GM12801 (cell line): ENCODE measurements around the gene SLC43A3.

Experiments used
- CTCF ChIP-seq: IDR thresholded peaks from one replicate; pipeline ENCODE4 v1.5.1; 2011; ENCODE audit warnings: control low read depth; ENCODE audit not compliant: insufficient read length; ENCODE audit errors: extremely low read depth

SLC43A3 gene

GRCh38 chr11:57414612-57415212 lies 12.2 kb downstream of the SLC43A3 start:
- TF ChIP-seq CTCF: no peak

DNA sequence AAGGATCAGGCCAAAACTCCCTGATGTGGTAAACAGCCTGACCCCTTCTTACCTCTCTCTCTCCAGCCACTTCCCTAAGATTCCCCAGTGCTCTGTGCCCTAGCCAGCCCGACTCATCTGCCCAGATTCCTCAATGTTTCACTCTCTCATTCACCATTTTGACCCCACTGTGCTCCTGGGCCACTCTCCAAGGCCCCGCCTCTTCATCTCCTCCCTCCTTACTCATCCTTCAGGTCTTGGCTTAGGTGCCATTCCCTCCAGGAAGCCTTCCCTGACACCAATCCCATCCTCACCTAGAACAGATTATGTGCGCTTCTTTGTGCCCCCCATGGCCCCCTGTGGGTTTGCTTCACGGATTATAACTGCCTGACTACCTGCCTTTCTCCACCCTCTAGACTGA lies 13.2 kb downstream of the SLC43A3 start:
- TF ChIP-seq CTCF: no peak

GRCh38 chr11:57410287-57410686 lies 16.6 kb downstream of the SLC43A3 start:
- TF ChIP-seq CTCF: no peak

GRCh38 chr11:57409321-57410100 lies 17.4 kb downstream of the SLC43A3 start:
- TF ChIP-seq CTCF: no peak

GRCh38 chr11:57408771-57409170 lies 18.1 kb downstream of the SLC43A3 start:
- no peak for TF ChIP-seq CTCF

- no peak for TF ChIP-seq CTCF
Observed at GRCh38 chr11:57407941-57408475, 18.9 kb downstream of the SLC43A3 start.

GRCh38 chr11:57407010-57407920 lies 19.7 kb downstream of the SLC43A3 start:
- no peak for TF ChIP-seq CTCF
